Measurements from ENCODE around the gene CDC42EP4.

The CDC42EP4 gene

DNA sequence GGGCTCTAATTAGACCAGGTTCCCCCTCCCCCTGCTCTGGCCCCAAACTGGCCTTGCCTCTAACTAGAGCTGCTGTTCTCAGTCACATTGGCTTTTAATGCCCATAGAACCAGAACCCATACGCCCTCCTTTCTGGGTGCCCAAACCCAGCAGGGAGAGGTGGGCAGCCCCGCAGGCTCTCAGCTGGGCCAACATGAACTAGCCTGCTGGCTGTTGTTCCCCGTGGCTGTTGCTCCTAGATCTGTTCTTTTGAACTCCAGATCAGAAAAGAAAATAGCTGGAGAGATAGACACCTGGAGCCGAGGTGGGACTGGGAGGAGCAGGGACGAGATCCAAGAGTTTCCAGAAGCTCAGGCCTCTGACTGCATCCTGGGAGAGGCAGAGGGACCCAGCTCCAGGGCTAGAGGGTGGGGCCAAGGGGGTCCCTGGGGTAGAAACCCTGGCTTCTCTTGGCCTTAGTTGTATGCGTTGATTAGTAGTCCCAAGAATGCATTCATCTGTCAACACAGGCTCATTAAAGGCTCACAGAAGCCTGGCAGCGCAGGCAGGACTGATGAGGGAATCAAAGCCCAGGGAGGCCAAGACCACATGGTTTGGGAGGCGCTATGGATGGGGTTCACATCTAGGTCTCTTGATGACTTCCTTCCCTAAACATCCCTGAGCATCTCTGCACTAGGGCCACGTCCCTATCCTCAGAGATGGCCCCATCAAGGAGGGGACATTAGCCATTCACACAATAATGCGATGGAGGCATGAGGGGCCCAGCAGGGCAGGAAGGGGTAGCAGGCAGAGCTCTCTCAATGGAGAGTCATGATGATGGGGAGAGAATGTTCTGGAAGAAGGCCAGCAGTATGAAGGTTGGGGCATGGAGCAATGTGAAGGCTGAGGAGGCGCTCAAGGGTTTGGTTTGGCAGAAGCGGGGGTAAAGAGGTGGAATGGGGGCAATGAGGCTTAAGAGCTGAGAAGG, 48.8 kb downstream of the CDC42EP4 start:
- Histone ChIP-seq H3K27ac (ENCODE audit: low read length) (no peak overlapping the region), H3K27me3 (ENCODE audit: low read depth, low read length) (no peaks in the 10 kb centered on the region), H3K79me2 (ENCODE audit: low read length) (no peaks in the 10 kb centered on the region), H3K9ac (ENCODE audit: low read length) (no peak overlapping the region), H3K4me3 (ENCODE audit: low read length) (no peak overlapping the region), H3K4me1 (ENCODE audit: low read length) (no peaks in the 10 kb centered on the region), H3K36me3 (replicated peaks; ENCODE audit: low read depth, low read length) (no peaks in the 10 kb centered on the region), H2AFZ (ENCODE audit: low read depth, low read length) (no peak overlapping the region), H3K9me3 (ENCODE audit: insufficient read depth, low read length) (no peaks in the 10 kb centered on the region), H4K20me1 (ENCODE audit: insufficient read depth, low read length) (no peaks in the 10 kb centered on the region), H3K4me2 (ENCODE audit: low read length) (no peak overlapping the region)
- TF ChIP-seq, protein P1, sequence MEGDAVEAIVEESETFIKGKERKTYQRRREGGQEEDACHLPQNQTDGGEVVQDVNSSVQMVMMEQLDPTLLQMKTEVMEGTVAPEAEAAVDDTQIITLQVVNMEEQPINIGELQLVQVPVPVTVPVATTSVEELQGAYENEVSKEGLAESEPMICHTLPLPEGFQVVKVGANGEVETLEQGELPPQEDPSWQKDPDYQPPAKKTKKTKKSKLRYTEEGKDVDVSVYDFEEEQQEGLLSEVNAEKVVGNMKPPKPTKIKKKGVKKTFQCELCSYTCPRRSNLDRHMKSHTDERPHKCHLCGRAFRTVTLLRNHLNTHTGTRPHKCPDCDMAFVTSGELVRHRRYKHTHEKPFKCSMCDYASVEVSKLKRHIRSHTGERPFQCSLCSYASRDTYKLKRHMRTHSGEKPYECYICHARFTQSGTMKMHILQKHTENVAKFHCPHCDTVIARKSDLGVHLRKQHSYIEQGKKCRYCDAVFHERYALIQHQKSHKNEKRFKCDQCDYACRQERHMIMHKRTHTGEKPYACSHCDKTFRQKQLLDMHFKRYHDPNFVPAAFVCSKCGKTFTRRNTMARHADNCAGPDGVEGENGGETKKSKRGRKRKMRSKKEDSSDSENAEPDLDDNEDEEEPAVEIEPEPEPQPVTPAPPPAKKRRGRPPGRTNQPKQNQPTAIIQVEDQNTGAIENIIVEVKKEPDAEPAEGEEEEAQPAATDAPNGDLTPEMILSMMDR (IDR thresholded peaks at IDR 0.05; ENCODE audit: low read depth, low read length) = no peak
- no peak for TF ChIP-seq EZH2phosphoT487 (IDR thresholded peaks at IDR 0.05; ENCODE audit: low read depth)

DNA sequence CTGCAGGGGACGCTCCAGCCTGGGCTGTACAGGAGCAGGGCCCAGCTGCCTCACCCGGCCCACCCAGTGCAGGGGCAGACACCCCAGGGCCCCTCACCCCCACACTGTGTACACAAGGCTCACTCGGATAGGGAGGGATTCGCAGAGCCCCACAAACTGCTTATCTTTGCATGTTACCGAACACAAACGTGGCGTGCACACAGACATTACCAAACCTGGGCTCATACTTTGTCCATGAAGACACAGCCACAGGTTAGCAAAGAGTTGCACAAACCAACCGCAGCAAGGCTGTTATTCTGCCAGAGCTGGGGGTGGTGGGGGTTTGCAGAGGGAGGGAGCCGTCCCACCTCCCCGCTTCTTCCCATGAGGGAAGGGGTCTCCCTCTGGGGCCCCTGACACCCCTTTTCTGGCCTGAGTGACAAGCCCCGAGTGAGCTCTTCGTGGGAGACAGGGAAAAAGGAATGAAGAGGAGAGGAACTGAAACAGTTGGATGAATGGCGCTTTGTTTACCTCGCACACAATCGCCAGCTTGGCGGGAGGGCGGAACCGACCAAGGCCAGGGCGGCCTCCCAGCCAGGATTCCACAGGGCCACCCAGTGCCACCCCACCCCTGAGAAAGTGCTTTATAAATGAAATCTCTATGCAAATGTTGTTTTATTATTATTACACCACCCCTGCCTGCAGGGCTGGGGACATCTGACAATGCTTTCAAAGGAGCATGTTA, 49.7 kb downstream of the CDC42EP4 start:
- Histone ChIP-seq H3K79me2 (ENCODE audit: low read length) (no peaks in the 10 kb centered on the region), H3K4me2 (ENCODE audit: low read length) (no peak overlapping the region), H3K36me3 (replicated peaks; ENCODE audit: low read depth, low read length) (no peaks in the 10 kb centered on the region), H3K27me3 (ENCODE audit: low read depth, low read length) (no peaks in the 10 kb centered on the region), H3K4me1 (ENCODE audit: low read length) (no peaks in the 10 kb centered on the region), H2AFZ (ENCODE audit: low read depth, low read length) (no peak overlapping the region), H3K4me3 (ENCODE audit: low read length) (no peak overlapping the region), H4K20me1 (ENCODE audit: insufficient read depth, low read length) (no peaks in the 10 kb centered on the region), H3K9me3 (ENCODE audit: insufficient read depth, low read length) (no peaks in the 10 kb centered on the region), H3K27ac (ENCODE audit: low read length) (no peak overlapping the region), H3K9ac (ENCODE audit: low read length) (no peak overlapping the region)
- TF ChIP-seq EZH2phosphoT487 (IDR thresholded peaks at IDR 0.05; ENCODE audit: low read depth) = no peak
- TF ChIP-seq, protein P1 (IDR thresholded peaks at IDR 0.05; ENCODE audit: low read depth, low read length) = no peak

DNA sequence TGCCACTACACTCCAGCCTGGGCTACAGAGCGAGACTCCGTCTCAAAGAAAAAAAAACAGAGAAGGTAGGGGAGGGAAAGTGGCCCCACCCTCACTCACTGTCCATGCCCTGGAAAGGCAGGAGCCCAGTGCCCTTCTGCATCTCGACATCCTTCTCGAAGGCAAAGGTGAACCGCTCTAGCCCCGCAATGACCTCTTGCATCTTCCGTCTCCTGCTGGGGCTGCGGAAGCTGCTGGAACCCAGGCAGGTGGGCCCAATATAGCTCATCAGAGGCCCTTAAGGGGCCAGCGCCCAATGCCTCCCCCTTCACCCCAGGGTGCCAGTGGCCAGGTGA, 50.2 kb downstream of the CDC42EP4 start, which contains the start of gene CPSF4L:
Gene CPSF4L, minus strand, starts transcription at position 264 of the 335 bp plus-strand sequence. Its CDS starts 62 bp downstream, at position 202.
- no peak within 1 kb of the TSS for H3K4me3 ChIP-seq (ENCODE audit: low read length)
- no peak within 1 kb of the TSS for H2AFZ ChIP-seq (ENCODE audit: low read depth, low read length)
- no peaks in the 10 kb centered on the region for H3K9me3 ChIP-seq (ENCODE audit: insufficient read depth, low read length)
- H3K27me3 ChIP-seq (ENCODE audit: low read depth, low read length) = no peaks in the 10 kb centered on the region
- TF ChIP-seq, protein P1 (IDR thresholded peaks at IDR 0.05; ENCODE audit: low read depth, low read length) = no peak
- no peak for TF ChIP-seq EZH2phosphoT487 (IDR thresholded peaks at IDR 0.05; ENCODE audit: low read depth)
- H3K27ac ChIP-seq (ENCODE audit: low read length) = no peak within 1 kb of the TSS
- H3K4me1 ChIP-seq (ENCODE audit: low read length) = no peaks in the 10 kb centered on the region
- no peaks in the 10 kb centered on the region for H4K20me1 ChIP-seq (ENCODE audit: insufficient read depth, low read length)
- no peak within 1 kb of the TSS for H3K4me2 ChIP-seq (ENCODE audit: low read length)
- no peaks in the 10 kb centered on the region for H3K36me3 ChIP-seq (replicated peaks; ENCODE audit: low read depth, low read length)
- H3K79me2 ChIP-seq (ENCODE audit: low read length) = no peaks in the 10 kb centered on the region
- H3K9ac ChIP-seq (ENCODE audit: low read length) = no peak within 1 kb of the TSS

DNA sequence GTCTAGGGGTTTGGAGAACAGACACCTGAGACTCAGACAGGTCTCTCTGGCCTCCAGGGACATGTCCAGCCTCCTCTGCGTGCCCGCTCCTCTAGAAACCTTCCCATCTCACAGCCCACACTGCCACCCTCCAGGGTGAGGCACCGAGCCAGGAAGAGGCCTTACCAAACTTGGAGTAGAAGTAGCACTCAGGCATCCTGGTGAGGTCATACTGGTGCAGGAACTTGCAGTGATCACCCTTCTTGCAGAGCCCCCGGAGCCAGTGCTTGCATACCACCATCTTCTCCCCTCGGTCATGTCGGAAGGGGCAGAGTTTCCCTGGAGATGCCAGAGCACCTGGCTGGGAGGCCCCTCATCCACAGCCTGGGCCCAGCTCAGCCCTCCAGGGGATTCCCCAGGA, 54.3 kb downstream of the CDC42EP4 start:
- TF ChIP-seq EZH2phosphoT487 (IDR thresholded peaks at IDR 0.05; ENCODE audit: low read depth) = no peak
- TF ChIP-seq, protein P1 (IDR thresholded peaks at IDR 0.05; ENCODE audit: low read depth, low read length) = 0 out of 2 replicates have a peak, but pooled peaks have one; percentile 3
- Histone ChIP-seq H3K4me3 (ENCODE audit: low read length) (no peak overlapping the region), H3K4me1 (ENCODE audit: low read length) (no peaks in the 10 kb centered on the region)

More for the DNA sequence above, 54.3 kb downstream of the CDC42EP4 start:
- Histone ChIP-seq H4K20me1 (ENCODE audit: insufficient read depth, low read length) (no peaks in the 10 kb centered on the region), H3K9ac (ENCODE audit: low read length) (no peak overlapping the region), H3K36me3 (replicated peaks; ENCODE audit: low read depth, low read length) (no peaks in the 10 kb centered on the region), H3K79me2 (ENCODE audit: low read length) (no peaks in the 10 kb centered on the region), H2AFZ (ENCODE audit: low read depth, low read length) (no peak overlapping the region), H3K4me2 (ENCODE audit: low read length) (no peak overlapping the region), H3K9me3 (ENCODE audit: insufficient read depth, low read length) (no peaks in the 10 kb centered on the region), H3K27me3 (ENCODE audit: low read depth, low read length) (no peaks in the 10 kb centered on the region), H3K27ac (ENCODE audit: low read length) (no peak overlapping the region)
